Mesothelial cell of epicardium (in vitro differentiated cells): ENCODE results near the gene NCKAP5. TPM values are rescaled to one million over a fixed set of nuclear protein-coding genes. Genes with fewer than 3 reads are reported as not detected.

Source experiments
- DNase-seq, 2 experiments: peaks; one replicate each; pipeline ENCODE4 v3.0.0; 2021; ENCODE audit warnings: low spot score in 2 of 2; ENCODE audit not compliant: unreplicated experiment in 2 of 2
- H3K27ac Mint-ChIP-seq: 2 replicates; pipeline ENCODE4 v1.8.0; 2021; ENCODE audit warnings: mixed read lengths
- H3K27me3 Mint-ChIP-seq: 2 replicates; pipeline ENCODE4 v1.8.0; 2021; ENCODE audit warnings: low read depth, mixed read lengths
- H3K36me3 Mint-ChIP-seq: 2 replicates; pipeline ENCODE4 v1.8.0; 2021; ENCODE audit warnings: mixed read lengths
- H3K4me1 Mint-ChIP-seq: 2 replicates; pipeline ENCODE4 v1.8.0; 2021; ENCODE audit warnings: mixed read lengths
- H3K4me3 Mint-ChIP-seq: 2 replicates; pipeline ENCODE4 v1.8.0; 2021; ENCODE audit warnings: mild to moderate bottlenecking, moderate library complexity, mixed read lengths
- H3K9me3 Mint-ChIP-seq: 2 replicates; pipeline ENCODE4 v1.8.0; 2021; ENCODE audit warnings: mixed read lengths
- CTCF ChIP-seq: fragments of 200-600 bp; sonication (generic); IDR thresholded peaks from one replicate; pipeline ENCODE4 v1.5.0; 2021; ENCODE audit warnings: antibody characterized with exemption; ENCODE audit not compliant: unreplicated experiment
- total RNA-seq: library from RNA; stranded (reverse); gene quantifications from 3 replicates; pipeline ENCODE4 v1.2.1, GENCODE V29; 2021

NCKAP5 gene
- total RNA-seq, 1 donor from 2014 or later: 2.1 TPM

- H3K27ac Mint-ChIP-seq: no peak overlapping the region
Observed at GRCh38 chr2:133039531-133039930, 528.7 kb downstream of the NCKAP5 start.

GRCh38 chr2:133026536-133027177, 541.6 kb downstream of the NCKAP5 start:
- Mint-ChIP-seq H3K9me3 (peaks cover 3% of the 10 kb centered on the region), H3K27ac (no peak overlapping the region), H3K4me1 (no peaks in the 10 kb centered on the region), H3K27me3 (no peaks in the 10 kb centered on the region), H3K4me3 (no peak overlapping the region), H3K36me3 (no peaks in the 10 kb centered on the region)
- TF ChIP-seq CTCF: no peak
- no peak for DNase-seq

More at GRCh38 chr2:133039531-133039930, 528.7 kb downstream of the NCKAP5 start:
- no peak for TF ChIP-seq CTCF
- Mint-ChIP-seq H3K4me3 (no peak overlapping the region), H3K9me3 (peaks cover 34% of the 10 kb centered on the region), H3K4me1 (no peaks in the 10 kb centered on the region), H3K27me3 (no peaks in the 10 kb centered on the region), H3K36me3 (no peaks in the 10 kb centered on the region)
- DNase-seq: no peak

- no peak for TF ChIP-seq CTCF
- Mint-ChIP-seq H3K27me3 (no peaks in the 10 kb centered on the region), H3K9me3 (no peaks in the 10 kb centered on the region), H3K36me3 (no peaks in the 10 kb centered on the region), H3K4me1 (no peaks in the 10 kb centered on the region), H3K4me3 (no peak overlapping the region), H3K27ac (no peak overlapping the region)
- DNase-seq: no peak
Observed at GRCh38 chr2:133025004-133025403, 543.3 kb downstream of the NCKAP5 start.

GRCh38 chr2:133012847-133013734, 555.2 kb downstream of the NCKAP5 start:
- TF ChIP-seq CTCF: no peak
- DNase-seq: no peak
- Mint-ChIP-seq H3K4me1 (no peaks in the 10 kb centered on the region), H3K27ac (no peak overlapping the region), H3K4me3 (no peak overlapping the region), H3K36me3 (no peaks in the 10 kb centered on the region), H3K27me3 (peaks cover 5% of the 10 kb centered on the region), H3K9me3 (no peaks in the 10 kb centered on the region)

- H3K27me3 Mint-ChIP-seq: no peaks in the 10 kb centered on the region
- H3K4me3 Mint-ChIP-seq: no peak overlapping the region
- no peak overlapping the region for H3K27ac Mint-ChIP-seq
- H3K9me3 Mint-ChIP-seq: peaks cover 25% of the 10 kb centered on the region
- TF ChIP-seq CTCF: no peak
- no peak for DNase-seq
- H3K4me1 Mint-ChIP-seq: no peaks in the 10 kb centered on the region
- no peaks in the 10 kb centered on the region for H3K36me3 Mint-ChIP-seq
Observed at GRCh38 chr2:133004623-133005022, 563.6 kb downstream of the NCKAP5 start.
